ENCODE measurements around the gene TTL.
"Not testable (repeated sequence)": the region's sequence is repeated elsewhere in the genome, so short reads cannot be mapped to it uniquely, and the experiment has no call there.

The TTL gene

GRCh38 chr2:112481528-112482233 is at the start of gene TTL:
TSS of gene TTL (plus strand) at chr2:112482156. CDS start at chr2:112482345, 189 bp downstream.
- peak; percentile 85 for DNase-seq

DNA sequence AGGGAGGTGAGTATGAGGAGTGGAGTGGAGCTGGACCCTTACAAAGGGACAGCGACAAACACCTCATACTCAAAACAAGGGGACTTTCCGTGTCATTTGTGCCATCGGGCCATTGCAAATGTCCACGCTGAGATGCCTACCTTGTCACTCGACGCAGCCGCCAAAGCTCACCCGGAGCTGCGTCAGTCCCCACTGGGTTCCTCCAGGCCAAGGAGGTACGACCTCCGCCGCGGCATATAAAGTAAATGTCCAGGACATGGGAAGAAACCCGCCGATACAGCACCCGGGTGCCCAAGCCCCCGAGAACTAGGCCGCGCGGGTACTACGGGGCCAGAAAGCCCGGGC is 49.6 kb upstream of the TTL start:
- DNase-seq: not testable (repeated sequence)

DNA sequence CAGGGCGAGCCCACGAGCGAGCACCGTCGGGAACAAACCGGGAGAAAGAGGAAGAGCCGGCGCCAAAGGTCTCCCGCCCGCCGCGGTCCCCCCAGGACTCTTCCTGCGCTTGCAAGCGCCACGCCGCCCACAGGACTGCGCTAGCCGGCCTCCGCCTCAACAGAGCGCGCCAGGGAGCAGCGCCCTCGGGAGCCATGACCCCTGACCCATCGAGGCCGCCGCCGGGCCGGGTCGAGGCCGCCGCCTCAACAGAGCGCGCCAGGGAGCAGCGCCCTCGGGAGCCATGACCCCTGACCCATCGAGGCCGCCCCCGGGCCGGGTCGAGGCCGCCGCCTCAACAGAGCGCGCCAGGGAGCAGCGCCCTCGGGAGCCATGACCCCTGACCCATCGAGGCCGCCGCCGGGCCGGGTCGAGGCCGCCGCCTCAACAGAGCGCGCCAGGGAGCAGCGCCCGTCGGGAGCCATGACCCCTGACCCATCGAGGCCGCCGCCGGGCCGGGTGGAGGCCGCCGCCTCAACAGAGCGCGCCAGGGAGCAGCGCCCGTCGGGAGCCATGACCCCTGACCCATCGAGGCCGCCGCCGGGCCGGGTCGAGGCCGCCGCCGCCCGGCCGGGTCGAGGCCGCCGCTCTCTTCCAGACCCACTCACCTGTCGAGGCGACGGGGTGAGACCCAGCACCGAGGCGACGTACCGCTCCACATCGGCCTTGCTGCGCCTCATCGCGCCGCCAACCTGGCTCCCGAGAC is 49.0 kb upstream of the TTL start:
- not testable (repeated sequence) for DNase-seq

DNA sequence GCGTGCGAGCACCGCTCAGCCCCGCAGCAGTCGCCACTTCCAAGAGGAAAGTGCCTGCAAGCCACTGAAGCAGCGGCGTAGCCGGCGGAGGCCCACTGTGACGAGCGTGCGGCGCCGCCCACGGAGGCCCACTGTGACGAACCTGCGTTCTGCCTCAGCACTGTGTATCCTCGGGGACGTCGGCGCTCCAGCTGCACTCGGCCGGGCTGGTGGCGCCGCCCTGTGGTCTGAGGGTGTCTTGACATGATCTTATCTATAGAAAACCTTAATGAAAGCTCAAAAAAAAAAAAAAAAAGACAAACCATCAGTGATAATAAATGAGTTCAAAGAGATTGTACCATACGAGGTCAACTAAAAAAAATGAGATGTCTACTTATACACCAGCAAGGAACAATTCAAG is 48.5 kb upstream of the TTL start, which contains the start of gene RGPD8:
Gene RGPD8, minus strand, starts transcription at position 166 of the 400 bp plus-strand sequence. CDS start 192 bp downstream, outside the sequence.
- not testable (repeated sequence) for DNase-seq

DNA sequence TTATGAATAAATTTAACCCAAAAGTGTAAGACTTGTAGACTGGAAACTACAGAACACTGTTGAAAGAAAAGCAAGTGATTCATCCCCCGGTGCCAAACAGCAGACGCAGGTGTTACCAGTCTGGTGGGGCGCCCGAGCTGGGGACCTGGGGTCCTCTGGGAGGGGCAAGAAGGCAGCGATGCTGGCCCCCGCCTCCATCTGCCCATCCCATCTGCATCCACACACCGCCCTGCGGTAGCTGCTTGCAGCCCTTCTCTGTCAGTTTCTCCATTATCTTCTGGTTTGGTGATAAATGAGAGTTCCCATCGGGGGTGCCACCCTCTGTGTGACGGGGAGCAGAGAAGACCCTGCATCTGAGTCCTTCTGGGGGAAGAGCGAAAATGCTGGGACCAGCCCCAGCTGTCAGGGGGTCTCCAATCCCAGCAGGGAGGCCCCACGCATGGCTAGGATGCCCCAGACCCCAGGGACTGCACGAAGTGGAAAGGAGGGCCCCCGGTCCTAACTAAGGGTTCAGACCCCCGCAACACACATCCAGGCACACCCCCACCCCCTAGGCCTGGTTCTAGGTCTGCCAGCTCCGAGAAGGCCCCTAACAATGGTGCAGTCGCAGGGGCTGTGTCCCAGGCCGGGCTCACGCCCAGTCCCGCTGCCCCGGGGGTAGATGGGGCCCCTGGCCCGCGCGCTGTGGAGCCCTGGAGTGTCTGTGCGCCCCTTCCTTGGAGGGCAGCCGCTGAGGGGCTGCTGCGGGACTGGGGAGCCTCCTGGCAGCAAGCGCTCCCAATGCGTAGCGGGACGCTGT is 47.8 kb upstream of the TTL start:
- no peak for DNase-seq

GRCh38 chr2:112434890-112435715 is 46.9 kb upstream of the TTL start:
- DNase-seq: not testable (repeated sequence)

GRCh38 chr2:112435716-112436431 is 46.1 kb upstream of the TTL start:
- DNase-seq: not testable (repeated sequence)

DNA sequence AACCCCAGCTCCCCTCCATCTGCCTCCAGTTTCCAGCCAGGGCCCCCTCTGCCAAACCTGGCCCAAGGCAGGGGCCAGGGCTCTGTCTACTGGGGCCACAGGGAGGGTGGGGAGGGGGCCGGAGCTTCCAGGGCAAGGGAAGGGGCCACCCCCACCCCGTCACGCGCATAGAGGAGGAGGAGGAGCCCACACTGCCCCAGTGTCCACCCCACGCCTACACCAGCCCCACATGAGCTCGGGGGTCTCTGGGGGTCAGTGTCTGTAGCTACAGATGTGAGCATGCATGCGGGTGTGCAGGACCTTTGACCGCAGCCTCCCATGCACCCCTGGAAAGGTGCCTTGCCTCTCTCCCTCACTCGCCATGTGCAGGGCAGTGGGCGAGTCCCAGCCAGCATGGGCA is 45.0 kb upstream of the TTL start:
- not testable (repeated sequence) for DNase-seq

DNA sequence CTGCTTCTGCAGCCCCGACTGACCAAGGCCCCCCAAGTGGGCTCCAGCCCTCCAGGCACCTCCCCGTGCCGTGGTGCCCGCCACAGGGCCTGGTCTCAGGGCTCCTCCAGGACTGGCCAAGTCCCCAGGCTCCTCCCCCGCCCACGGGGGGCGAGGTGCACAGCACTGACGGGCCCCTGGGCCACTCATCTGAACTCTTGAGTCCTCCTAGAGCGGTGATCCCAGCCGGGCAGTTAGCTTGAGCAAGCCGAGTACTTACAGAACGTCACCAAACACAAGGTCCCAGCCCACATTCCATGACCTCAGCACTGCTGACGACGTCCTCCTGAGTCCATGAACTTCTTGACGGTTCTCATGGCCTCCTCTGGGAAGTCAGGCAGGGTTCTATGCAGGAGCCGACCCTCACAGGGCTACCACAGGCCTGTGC is 44.5 kb upstream of the TTL start:
- DNase-seq: not testable (repeated sequence)

GRCh38 chr2:112438603-112439261 is 43.2 kb upstream of the TTL start:
- DNase-seq: not testable (repeated sequence)

DNA sequence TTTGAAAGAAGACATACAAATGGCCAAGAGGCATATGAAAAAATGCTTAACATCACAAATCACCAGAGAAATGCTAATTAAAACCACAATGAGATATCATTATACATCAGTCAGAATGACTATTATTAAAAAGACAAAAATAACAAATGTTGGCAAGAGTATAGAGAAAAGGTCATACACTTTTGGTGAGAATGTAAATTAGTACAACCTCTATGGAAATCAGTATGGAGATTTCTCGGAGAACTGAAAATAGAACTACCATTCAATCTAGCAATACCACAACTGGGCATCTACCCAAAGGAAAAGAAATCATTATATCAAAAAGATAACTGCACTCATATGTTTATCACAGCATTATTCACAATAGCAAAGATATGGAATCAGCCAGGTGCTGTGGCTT is 37.7 kb upstream of the TTL start:
- not testable (repeated sequence) for DNase-seq

DNA sequence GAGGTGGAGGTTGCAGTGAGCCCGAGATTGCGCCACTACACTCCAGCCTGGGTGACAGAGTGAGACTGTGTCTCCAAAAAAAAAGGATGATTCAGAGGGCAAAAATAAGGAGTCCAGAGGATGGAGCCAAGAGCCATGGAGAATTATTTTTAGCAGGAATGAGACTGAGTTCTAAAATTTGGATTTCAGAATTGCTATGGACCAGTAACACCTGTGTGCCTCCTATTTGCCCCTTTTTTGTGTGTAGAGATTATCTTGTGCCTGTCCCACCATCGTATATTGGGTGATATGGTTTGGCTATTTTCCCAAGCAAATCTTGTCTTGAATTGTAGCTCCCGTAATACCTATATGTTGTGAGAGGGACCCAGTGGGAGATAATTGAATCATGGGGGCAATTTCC is 32.1 kb upstream of the TTL start:
- DNase-seq: no peak

DNA sequence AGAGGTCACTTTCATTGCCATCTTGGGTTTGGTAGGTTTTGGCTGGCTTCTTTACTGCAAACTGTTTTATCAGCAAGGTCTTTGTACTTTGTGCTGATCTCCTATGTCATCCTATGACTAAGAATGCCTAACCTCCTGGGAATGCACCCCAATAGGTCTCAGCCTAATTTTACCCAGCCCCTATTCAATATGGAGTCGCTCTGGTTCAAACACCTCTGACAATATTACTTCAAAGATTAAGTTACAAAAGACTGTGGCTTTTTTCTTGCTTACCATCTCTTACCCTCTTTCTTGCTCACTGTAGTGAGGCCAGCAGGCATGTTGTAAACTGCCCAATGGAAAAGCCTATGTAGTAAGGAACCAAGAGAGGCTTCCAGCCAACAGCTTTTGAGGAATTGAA is 30.6 kb upstream of the TTL start:
- no peak for DNase-seq

DNA sequence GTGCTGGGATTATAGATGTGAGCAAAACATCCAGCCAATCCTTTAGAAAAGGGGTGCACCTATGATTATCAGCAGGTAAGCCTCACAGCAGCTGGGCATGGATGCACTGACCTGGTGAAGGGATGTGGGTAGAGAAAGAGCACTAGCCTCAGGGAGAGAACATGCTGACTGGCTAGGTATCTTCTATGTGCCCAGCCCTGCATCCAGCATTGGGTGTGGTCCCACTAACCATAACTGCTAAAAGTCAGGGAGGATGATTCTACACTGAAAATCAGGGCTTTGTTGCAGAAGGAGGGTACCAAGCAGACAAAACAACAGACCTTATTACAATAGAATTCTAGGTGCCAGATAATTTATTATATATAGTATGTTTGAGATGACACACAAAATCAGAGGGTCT is 27.4 kb upstream of the TTL start:
- no peak for DNase-seq

DNA sequence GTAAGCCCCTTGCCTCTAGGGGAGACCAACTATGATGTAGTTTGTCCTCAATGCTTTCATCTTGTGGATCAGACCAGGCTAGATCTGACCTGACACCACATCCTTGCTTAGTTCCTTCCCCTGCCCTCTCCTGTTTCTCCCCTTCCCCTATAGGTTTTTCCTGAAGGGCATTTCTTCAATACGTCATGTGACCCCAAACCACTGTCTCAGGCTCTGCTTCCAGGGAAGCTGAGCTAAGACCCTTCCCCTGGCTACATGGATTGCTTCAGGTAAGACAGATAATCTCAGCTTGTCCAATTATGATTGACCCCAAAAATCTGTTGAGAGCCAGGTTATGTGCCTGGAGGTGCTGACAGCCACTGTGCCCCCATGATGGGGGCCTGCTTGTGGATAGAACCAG is 22.6 kb upstream of the TTL start:
- no peak for DNase-seq

DNA sequence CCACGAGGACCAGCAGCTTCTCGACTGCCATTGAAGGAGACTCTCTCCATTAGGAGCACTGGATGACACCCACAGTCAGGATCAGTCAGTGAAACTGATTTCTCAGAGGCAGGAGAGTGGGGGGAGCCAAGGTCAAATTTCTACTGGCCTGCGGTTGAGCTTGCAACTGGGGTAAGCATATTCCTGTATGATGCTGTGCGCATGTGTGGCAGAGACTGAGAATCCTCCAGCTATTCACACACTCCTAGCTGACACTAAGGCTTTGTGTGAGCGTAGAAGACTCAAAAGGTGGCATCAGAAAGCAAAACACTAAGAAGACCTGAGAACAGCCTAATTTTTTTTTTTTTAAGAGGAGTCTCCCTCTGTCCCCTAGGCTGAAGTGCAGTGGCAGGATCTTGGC is 19.8 kb upstream of the TTL start:
- DNase-seq: no peak

- no peak for DNase-seq
These were observed 18.7 kb upstream of the TTL start for GRCh38 chr2:112463256-112463655.

GRCh38 chr2:112465382-112465781 is 16.6 kb upstream of the TTL start:
- DNase-seq: peak; percentile 54

DNA sequence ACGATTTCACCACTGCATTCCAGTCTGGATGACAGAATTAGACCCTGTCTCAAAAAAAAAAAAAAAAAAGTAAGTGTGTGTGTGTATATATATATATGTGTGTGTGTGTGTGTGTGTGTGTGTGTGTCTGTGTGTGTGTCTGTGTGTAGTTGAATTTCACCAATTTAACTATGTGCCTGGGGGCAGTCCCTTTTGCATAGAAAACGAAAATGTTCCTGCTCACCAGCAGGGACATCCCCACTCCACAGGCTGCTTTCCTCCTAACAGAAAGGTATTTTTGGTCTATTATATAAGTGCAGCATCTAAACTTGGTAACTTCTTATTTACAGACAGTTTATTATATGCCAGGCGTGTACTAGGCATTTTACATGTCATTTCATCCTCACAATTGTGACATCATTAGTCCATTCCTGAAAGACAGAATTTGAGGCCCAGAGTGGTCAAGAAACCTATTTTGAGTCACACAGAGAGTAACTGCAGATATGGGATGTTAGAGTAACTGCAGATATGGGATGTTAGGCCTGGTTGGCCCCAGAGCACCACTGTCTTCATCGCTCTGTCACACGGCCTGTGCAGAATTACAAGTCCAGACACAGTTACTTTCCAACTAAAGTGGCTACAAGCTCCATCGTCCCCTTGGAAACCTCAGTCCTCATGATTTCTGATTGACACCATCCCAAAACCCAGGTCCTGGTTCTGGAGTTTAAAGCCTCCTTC is 9.3 kb upstream of the TTL start:
- DNase-seq: no peak

GRCh38 chr2:112474844-112475486 is 7.0 kb upstream of the TTL start:
- DNase-seq: no peak

Measured in OCI-M1 (cell line).